ENCODE results near the gene TRAF4.

DNA sequence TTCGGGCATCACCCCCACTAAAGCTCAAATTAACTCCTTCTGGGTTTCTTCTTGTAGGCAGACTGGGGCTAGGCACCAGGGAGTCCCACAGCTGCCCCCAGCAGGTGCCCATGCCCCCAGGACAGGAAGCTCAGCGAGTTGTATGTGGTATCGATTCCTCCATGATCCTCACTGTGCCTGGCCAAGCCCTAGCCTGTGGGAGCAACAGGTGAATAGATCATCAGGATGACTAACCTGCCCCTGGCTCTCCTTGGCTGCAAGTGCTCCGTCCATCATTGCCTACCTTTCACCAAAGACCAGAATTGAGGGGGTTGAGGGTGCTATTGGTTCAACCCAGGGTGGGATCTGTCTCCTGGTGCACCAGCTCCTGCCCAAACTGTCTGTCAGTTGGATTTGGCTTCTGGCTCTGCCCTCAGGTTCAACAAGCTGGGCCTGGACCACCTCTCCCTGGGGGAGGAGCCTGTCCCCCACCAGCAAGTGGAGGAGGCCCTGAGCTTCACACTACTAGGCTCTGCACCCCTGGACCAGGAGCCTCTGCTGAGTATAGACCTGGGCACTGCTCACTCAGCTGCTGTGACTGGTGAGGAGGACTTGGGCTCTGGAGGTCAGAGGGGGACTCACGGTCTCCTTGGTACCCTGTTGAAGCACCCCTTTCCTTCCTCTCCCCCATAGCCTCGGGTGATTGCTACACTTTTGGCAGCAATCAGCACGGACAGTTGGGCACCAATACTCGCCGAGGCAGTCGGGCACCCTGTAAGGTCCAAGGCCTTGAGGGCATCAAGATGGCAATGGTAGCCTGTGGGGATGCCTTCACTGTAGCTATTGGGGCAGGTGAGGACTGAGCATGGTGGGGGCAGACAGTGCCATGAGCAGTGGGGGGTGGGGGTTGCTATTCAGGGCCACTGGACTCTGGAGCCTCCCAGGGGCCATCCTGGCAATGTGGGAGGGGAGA, 3.1 kb upstream of the TRAF4 start:
- TF ChIP-seq, protein P1, sequence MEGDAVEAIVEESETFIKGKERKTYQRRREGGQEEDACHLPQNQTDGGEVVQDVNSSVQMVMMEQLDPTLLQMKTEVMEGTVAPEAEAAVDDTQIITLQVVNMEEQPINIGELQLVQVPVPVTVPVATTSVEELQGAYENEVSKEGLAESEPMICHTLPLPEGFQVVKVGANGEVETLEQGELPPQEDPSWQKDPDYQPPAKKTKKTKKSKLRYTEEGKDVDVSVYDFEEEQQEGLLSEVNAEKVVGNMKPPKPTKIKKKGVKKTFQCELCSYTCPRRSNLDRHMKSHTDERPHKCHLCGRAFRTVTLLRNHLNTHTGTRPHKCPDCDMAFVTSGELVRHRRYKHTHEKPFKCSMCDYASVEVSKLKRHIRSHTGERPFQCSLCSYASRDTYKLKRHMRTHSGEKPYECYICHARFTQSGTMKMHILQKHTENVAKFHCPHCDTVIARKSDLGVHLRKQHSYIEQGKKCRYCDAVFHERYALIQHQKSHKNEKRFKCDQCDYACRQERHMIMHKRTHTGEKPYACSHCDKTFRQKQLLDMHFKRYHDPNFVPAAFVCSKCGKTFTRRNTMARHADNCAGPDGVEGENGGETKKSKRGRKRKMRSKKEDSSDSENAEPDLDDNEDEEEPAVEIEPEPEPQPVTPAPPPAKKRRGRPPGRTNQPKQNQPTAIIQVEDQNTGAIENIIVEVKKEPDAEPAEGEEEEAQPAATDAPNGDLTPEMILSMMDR (IDR thresholded peaks at IDR 0.05), result no peak
- TF ChIP-seq POLR2A (IDR thresholded peaks at IDR 0.05) (no peak), EP300 (IDR thresholded peaks at IDR 0.05) (no peak)
